Activated effector memory CD4-positive, alpha-beta T cell treated with Interleukin-2 at 50 U/mL for 16 hours (primary cell): ENCODE measurements around the gene KCNQ1OT1.
"Not testable (repeated sequence)": the region's sequence is repeated elsewhere in the genome, so short reads cannot be mapped to it uniquely, and the experiment has no call there.

Experiments
- DNase-seq: peaks from one replicate; pipeline ENCODE4 v3.0.0-alpha.2; 2020

Gene KCNQ1OT1

DNA sequence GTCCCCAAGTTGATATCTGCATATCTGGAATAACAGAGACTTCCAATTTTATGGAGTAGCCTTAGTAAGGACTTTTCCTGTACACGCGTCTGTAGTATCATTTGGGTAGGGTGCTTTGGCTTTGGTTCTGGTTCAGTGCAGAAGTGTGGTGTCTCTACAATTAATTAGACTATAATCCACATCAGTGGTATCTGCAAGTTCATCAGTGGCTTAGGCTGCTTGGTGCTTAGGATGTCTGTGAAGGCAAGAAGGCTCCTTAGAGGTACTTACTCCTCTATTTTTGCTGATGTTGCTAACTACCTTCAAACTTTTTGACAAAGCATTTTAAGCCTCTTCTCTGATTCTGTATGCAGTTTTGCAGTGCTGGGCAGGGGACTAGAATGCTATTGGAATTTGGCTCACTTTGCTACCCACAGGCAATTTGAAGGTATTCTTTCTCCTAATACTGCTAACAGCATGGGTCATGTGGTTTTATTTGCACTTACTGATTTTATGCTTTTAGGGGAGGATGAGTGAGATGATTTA lies 49.4 kb downstream of the KCNQ1OT1 start:
- DNase-seq = no peak

- no peak for DNase-seq
Observed at GRCh38 chr11:2649848-2650247, 49.9 kb downstream of the KCNQ1OT1 start.

DNA sequence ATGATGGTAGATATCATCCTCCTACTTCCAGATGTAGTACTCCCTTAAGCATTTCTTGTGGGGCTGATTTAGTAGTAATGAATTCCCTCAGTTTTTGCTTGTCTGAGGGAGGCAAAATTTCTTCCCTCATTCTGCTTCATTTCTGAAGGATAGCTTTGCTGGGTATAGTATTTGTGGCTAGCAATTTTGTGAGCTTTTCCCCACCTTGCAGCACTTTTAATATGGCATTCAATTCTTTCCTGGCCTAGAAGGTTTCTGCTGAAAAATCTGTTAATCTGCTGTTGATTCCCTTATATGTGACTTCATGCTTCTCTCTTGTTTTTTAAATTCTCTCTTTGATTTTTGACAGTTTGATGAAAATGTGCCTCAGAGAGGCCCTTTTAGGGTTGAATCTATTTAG lies 50.4 kb downstream of the KCNQ1OT1 start:
- DNase-seq = no peak

DNA sequence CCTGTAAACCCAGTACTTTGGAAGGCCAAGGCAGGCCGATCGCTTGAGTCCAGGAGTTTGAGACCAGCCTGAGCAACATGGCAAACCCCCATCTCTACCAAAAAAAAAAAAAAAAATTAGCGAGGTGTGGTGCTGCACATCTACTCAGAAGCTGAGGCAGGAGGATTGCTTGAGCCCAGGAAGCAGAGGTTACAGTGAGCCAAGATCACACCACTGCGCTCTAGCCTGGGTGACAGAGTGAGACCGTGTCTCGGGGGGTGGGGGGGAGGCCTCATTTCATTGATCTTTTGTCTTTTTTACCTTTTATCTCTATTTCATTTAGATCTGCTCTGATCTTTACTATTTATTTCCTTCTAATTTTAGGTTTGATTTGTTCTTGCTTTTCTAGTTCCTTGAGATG lies 51.8 kb downstream of the KCNQ1OT1 start:
- DNase-seq = no peak

GRCh38 chr11:2647167-2647566 lies 52.6 kb downstream of the KCNQ1OT1 start:
- DNase-seq = no peak

GRCh38 chr11:2645779-2646118 lies 54.0 kb downstream of the KCNQ1OT1 start:
- no peak for DNase-seq

GRCh38 chr11:2644844-2645778 lies 54.7 kb downstream of the KCNQ1OT1 start:
- no peak for DNase-seq

- no peak for DNase-seq
Observed at GRCh38 chr11:2643746-2644145, 56.0 kb downstream of the KCNQ1OT1 start.

DNA sequence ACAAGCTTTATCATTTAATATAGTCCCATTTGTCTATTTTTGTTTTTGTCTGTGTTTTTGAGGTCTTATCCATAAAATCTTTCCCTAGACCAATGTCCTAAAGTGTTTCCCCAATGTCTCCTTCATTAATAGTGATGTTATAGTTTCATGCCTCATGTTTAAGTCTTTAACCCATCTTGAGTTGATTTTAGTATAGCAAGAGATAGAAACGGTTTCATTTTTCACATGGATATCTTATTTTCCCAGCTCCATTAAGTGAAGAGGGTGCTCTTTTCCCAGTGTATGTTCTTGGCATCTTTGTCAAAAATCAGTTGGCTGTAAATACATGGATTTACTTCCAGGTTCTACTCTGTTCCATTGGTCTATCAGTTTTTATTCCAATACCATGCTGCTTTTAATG lies 58.2 kb downstream of the KCNQ1OT1 start:
- DNase-seq = no peak

GRCh38 chr11:2639763-2640162 lies 60.0 kb downstream of the KCNQ1OT1 start:
- not testable (repeated sequence) for DNase-seq

GRCh38 chr11:2631161-2631560 lies 68.6 kb downstream of the KCNQ1OT1 start:
- no peak for DNase-seq

DNA sequence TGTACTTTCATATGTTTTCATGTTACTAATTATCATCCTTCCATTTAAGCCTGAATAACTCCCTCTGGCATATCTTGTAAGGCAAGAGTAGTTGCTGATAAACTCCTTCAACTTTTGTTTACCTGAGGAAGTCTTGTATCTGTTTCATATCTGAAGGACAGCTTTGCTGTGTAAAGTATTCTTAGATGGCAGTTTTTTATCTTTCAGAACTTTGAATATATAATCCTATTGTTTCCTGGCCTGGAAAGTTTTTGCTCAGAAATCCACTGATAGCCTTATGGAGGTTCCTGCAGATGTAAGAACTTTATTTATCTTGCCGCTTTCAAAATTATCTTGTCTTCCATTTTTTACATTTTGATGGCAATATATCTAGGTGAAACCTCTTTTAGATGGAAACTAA lies 69.1 kb downstream of the KCNQ1OT1 start:
- DNase-seq = no peak

DNA sequence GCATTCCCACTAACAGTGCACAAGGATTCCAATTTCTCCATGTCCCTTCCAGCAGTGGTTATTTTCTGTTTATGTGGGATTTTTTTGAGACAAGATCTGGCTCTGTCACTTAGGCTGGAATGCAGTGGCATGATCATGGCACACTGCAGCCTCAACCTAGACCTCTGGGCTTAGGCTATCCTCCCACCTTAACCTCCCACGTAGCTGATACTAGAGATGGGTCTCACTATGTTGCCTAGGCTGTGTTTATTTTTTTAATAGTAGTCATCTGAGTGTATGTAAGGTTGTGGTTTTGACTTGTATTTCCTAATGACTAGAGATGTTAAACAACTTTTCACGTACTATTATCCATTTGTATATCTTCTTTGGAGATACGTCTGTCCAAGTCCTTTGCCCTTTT lies 74.6 kb downstream of the KCNQ1OT1 start:
- no peak for DNase-seq

GRCh38 chr11:2621894-2622293 lies 77.9 kb downstream of the KCNQ1OT1 start:
- no peak for DNase-seq

DNA sequence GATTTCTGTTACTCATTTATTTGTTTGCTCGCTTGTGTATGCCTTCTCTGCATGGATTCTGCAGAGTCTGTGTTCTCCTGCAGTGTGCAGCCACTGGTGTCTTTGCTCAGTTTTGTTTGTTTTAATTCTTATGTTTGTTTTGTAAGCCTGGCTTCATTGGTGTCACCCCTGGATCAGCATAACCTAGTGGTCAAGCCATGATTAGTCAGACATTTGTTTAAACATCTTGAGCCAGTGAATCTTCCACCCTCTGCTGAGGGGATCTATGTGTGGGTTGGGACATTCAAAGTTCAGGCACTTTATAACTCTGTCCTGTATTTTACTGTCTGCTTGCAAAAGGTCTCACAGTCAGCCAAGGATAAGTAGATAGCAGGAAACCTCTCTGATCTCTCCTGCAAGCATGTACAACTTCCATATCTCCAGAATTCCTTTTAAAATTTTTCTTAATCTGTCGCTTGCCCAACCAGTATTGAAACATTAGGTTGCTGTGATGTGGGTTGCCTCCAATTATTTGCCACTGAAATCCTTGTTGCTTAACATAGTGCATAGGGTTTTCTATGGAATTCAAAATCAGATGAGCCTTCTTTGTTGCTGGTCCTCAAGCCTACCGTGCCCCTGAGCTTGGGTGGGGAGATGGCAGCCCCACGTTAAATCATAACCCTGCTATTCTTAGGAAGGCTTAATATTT lies 86.8 kb downstream of the KCNQ1OT1 start:
- no peak for DNase-seq

DNA sequence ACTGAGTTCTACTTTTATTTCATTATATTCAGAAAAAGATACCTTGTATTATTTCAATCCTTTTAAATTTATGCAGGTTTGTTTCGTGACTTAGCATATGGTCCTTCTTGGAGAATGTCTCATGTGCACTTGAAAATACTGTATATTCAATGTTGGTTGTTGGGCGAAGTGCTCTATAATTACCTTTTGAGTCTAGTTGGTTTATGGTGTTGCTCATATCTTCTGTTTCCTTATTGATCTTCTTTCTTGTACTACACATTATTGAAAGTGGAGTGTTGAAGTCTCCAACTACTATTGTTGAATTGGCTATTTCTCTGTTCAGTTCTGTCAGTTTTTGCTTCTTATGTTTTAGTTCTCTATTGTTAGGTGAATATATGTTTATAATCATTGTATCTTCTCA lies 90.4 kb downstream of the KCNQ1OT1 start:
- DNase-seq = no peak

DNA sequence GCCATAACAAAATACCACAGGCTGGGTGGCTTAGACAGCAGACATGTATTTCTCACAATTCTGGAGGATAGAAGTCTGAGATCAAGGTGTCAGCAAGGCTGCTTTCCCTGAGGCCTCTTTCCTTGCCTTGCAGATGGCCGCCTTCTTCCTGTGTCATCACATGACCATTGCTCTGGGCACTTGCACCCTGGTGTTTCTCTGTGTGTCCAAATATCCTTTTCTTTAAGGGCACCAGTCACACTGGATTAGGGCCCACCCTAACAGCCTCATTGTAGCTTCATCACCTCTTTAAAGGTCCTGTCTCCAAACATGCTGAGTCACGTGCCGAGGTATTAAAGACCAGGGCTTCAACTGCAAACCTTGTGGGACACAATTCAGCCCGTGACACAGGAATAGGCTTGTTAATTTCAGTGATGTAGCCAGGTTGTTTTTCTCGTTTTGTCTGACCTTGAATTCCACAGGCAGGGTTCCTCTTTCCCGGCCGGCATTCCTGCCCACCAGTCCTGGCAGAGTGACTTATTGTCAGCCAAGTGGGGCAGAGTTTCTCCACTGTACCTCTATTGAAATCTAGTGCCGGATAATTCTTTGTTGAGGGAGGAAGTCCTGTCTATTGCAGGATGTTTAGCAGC lies 100.1 kb downstream of the KCNQ1OT1 start:
- DNase-seq = no peak

DNA sequence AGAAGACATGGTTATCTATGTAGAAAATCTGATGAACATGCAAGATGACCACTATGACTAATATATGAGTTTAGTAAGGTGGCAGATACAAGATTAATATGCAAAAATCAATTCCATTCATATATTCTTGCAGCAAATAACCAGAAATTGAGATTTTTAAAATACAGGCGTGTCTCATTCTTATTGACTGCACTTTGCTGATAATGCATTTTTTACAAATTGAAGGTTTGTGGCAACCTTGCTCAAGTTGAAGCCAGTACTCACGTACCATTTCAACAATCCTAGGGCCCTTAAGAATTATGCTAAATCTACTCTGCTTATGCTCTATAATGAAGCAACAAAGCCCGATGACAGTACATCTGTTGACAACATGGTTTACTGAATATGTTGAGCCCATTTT lies 104.6 kb downstream of the KCNQ1OT1 start:
- DNase-seq = no peak

DNA sequence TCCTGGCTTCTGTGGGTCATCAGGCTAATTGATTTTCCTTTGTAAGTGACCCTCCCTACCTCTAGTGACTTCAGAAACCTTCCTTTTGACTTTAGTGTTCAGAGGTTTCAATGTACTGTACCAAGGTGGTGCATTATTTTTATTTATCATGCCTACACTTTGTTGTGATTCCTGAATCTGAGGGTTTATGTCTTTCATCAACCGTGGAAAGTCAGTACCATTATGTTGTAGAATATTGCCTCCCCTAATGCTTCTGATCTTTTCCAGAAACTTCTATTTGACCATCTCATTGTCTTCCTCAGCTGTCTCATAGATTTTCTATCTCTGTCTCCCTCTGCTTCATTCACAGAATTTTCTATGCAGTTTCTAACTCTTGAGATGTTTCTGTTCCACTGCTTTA lies 105.5 kb downstream of the KCNQ1OT1 start:
- no peak for DNase-seq

DNA sequence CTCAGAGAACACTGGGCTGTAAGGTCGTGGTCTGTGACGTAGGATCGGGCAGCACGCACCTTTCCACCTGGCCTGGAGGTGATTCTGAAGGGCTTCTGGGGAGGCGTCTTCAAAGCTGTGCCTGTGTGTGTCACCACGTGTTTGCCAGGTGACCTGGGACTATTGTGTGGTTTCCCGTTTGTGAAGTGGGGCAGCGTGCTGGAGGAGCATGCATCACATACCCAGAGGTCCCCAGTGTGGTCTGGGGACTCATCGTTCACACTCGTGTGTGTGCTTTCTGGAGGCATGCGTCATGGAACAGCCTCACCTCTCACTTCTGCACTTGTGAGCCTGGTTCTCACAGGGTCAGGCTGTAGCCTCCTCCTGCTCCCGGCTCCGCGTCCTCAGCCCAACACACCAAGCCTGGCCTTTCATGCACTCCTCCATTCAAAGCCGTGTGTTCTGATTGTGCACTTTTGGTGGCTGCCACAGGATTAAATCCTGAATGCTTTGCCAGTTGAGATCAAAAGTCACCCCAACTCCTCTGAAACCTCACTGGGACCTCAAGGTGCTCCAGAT lies 106.3 kb downstream of the KCNQ1OT1 start:
- DNase-seq = no peak

DNA sequence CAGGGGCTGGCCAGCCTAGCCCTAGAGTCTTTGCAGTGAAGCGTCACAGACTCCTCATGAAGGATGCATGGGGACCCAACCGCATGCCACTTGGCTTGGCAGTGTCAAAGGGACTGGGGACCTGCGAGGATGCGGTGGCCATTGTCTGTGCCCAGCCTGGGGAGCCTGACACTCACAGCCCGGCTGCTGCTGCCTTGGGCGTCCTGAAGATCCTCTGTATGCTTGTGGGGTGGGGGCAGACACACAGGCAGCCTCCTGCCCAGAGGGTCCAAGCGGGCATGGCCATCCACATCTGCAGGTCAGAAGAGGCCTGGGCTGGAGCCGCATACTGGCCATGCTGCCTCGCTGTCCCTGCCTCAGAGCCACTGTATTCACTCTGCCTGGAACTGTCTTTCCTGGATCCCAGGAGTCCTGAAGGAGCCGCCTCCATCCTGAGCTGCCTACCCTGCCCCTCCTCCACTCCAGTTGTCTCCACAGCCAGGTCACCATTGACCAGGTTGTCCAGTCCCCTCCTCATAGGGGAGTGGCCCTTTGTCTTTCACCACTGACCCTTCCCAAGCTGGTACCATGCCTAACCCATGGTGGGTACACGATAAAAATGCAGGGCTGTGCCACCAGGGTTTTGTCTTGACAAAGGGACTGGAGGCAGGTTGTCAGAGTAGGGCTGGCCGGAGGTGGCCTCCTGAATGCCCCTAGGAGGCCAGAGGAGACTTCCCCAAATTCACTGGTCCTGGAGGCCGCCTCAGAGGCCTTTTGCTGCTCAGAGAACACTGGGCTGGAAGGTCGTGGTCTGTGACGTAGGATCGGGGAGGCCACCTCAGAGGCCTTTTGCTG lies 107.0 kb downstream of the KCNQ1OT1 start:
- DNase-seq = no peak

DNA sequence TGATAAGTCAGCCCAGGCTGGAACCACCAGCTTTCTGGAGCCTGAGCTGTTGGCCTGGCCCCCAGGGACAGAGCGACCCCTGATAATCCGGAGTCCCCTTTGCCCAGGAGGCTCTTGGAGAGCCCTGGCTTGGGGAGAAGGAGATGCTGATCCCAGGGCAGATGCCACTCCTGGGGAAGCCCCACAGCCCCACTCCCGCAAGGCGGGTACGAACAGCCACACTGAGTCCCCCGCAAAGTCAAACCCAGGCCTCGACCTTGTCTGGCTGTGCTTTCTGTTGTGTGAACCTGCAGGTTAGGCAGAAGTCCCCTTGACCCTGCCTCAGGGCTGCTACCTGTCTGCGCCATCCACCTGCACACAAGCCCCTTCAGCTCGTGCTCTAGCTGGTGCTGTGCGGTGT lies 108.0 kb downstream of the KCNQ1OT1 start:
- no peak for DNase-seq
